WTC11 (cell line): ENCODE measurements around the gene GREB1. TPM values are rescaled to one million over a fixed set of nuclear protein-coding genes. Genes with fewer than 3 reads are reported as not detected.

Source experiments
- ATAC-seq: fragments of 200-7000 bp; cut with Tn5 transposase; 2 replicates; pipeline ENCODE4 v1.10.0; 2021; ENCODE audit warnings: mild to moderate bottlenecking, moderate library complexity
- CTCF ChIA-PET: fragments of 300-600 bp; sonication (Branson Sonifier 250); formaldehyde crosslinking; loops from one replicate; lab custom pipeline; 2021; ENCODE audit warnings: antibody characterized with exemption; lab: Charles Lee
- POLR2A ChIA-PET: fragments of 350-600 bp; sonication (Branson Sonifier 250); formaldehyde crosslinking; loops from one replicate; lab custom pipeline; 2021; ENCODE audit warnings: antibody characterized with exemption; lab: Charles Lee
- DNase-seq: peaks from one replicate; pipeline ENCODE4 v3.0.0; 2021; ENCODE audit warnings: low spot score
- H3K27ac Mint-ChIP-seq: 2 replicates; pipeline ENCODE4 v1.8.0; 2021; ENCODE audit warnings: mixed read lengths
- H3K27me3 Mint-ChIP-seq: 2 replicates; pipeline ENCODE4 v1.8.0; 2021; ENCODE audit warnings: low read depth, mild to moderate bottlenecking, moderate library complexity, mixed read lengths
- H3K36me3 Mint-ChIP-seq: 2 replicates; pipeline ENCODE4 v1.8.0; 2021; ENCODE audit warnings: mixed read lengths
- H3K4me1 Mint-ChIP-seq: 2 replicates; pipeline ENCODE4 v1.8.0; 2022; ENCODE audit warnings: mixed read lengths
- H3K4me3 Mint-ChIP-seq: 2 replicates; pipeline ENCODE4 v1.8.0; 2021; ENCODE audit warnings: mild to moderate bottlenecking, moderate library complexity, mixed read lengths
- H3K9me3 Mint-ChIP-seq: 2 replicates; pipeline ENCODE4 v1.8.0; 2021; ENCODE audit warnings: mixed read lengths
- AR ChIP-seq: fragments of 250-450 bp; sonication (Bioruptor Pico); IDR thresholded peaks from 2 replicates; pipeline ENCODE4 v1.9.0; 2021; ENCODE audit warnings: mild to moderate bottlenecking
- ATF1 ChIP-seq: sonication (generic); formaldehyde crosslinking; IDR thresholded peaks from 2 replicates; pipeline ENCODE4 v1.8.1; 2023; ENCODE audit warnings: mild to moderate bottlenecking, moderate library complexity, missing genetic modification reagents
- CBFB ChIP-seq: sonication (generic); formaldehyde crosslinking; IDR thresholded peaks from 2 replicates; pipeline ENCODE4 v1.8.1; 2022; ENCODE audit warnings: mild to moderate bottlenecking, low read depth, missing genetic modification reagents
- ELF4 ChIP-seq: sonication (generic); formaldehyde crosslinking; IDR thresholded peaks from 2 replicates; pipeline ENCODE4 v1.8.1; 2022; ENCODE audit warnings: low read depth, mild to moderate bottlenecking, moderate library complexity, missing genetic modification reagents
- GRHL2 ChIP-seq: fragments of 250-450 bp; sonication (Bioruptor Pico); IDR thresholded peaks from 2 replicates; pipeline ENCODE4 v1.8.0; 2022; ENCODE audit warnings: mild to moderate bottlenecking, moderate library complexity; ENCODE audit not compliant: insufficient replicate concordance, severe bottlenecking
- MYBL2 ChIP-seq: sonication (generic); formaldehyde crosslinking; IDR thresholded peaks from 2 replicates; pipeline ENCODE4 v1.8.1; 2023; ENCODE audit warnings: mild to moderate bottlenecking, moderate library complexity, missing genetic modification reagents
- OVOL2 ChIP-seq: fragments of 250-450 bp; sonication (Bioruptor Pico); IDR thresholded peaks from 2 replicates; pipeline ENCODE4 v1.9.0; 2021; ENCODE audit warnings: mild to moderate bottlenecking, borderline replicate concordance
- RORB ChIP-seq: fragments of 250-450 bp; sonication (Bioruptor Pico); IDR thresholded peaks from 2 replicates; pipeline ENCODE4 v1.9.0; 2021; ENCODE audit warnings: mild to moderate bottlenecking
- ZBTB21 ChIP-seq: sonication (generic); formaldehyde crosslinking; IDR thresholded peaks from 2 replicates; pipeline ENCODE4 v1.8.1; 2023; ENCODE audit warnings: mild to moderate bottlenecking, missing genetic modification reagents, borderline replicate concordance
- ZMAT4 ChIP-seq: fragments of 250-450 bp; sonication (Bioruptor Pico); IDR thresholded peaks from 2 replicates; pipeline ENCODE4 v1.9.0; 2021; ENCODE audit warnings: mild to moderate bottlenecking
- ZNF671 ChIP-seq: fragments of 250-450 bp; sonication (Bioruptor Pico); IDR thresholded peaks from 2 replicates; pipeline ENCODE4 v1.8.0; 2021; ENCODE audit warnings: mild to moderate bottlenecking
- total RNA-seq: library from RNA; stranded (reverse); gene quantifications from 3 replicates; pipeline ENCODE4 v1.2.3, GENCODE V29; 2021
- TF ChIP-seq, protein P1 (sequence below): sonication (generic); formaldehyde crosslinking; IDR thresholded peaks from 2 replicates; pipeline ENCODE4 v1.8.0; 2022; ENCODE audit warnings: mild to moderate bottlenecking, missing genetic modification reagents
- TF ChIP-seq, protein P2 (sequence below): sonication (generic); formaldehyde crosslinking; IDR thresholded peaks from 2 replicates; pipeline ENCODE4 v1.8.1; 2023; ENCODE audit warnings: mild to moderate bottlenecking, missing genetic modification reagents, moderate library complexity
- TF ChIP-seq, protein P3 (sequence below): sonication (generic); formaldehyde crosslinking; IDR thresholded peaks from 2 replicates; pipeline ENCODE4 v1.8.1; 2023; ENCODE audit warnings: mild to moderate bottlenecking, moderate library complexity, missing genetic modification reagents
- TF ChIP-seq, protein P4 (sequence below): sonication (generic); formaldehyde crosslinking; IDR thresholded peaks from 2 replicates; pipeline ENCODE4 v1.8.1; 2023; ENCODE audit warnings: mild to moderate bottlenecking, missing genetic modification reagents
- TF ChIP-seq, protein P5 (sequence below): fragments of 250-450 bp; sonication (Bioruptor Pico); conservative IDR thresholded peaks from 2 replicates; pipeline ENCODE4 v1.9.0; 2021; ENCODE audit warnings: mild to moderate bottlenecking
- TF ChIP-seq, protein P6 (sequence below): sonication (generic); formaldehyde crosslinking; IDR thresholded peaks from 2 replicates; pipeline ENCODE4 v1.8.0; 2022; ENCODE audit warnings: mild to moderate bottlenecking, missing genetic modification reagents
- TF ChIP-seq, protein P7 (sequence below): fragments of 250-450 bp; sonication (Bioruptor Pico); IDR thresholded peaks from 2 replicates; pipeline ENCODE4 v1.9.0; 2021; ENCODE audit warnings: moderate library complexity, mild to moderate bottlenecking, inconsistent platforms, borderline replicate concordance

Gene GREB1
- total RNA-seq, 1 experiment from 2014 or later: 35.7 TPM

- CTCF ChIA-PET: interaction anchor here (1.3 kb wide), 1 partner anchor 14 kb away, joined by 4 read pairs; no protein-coding TSS in a partner anchor
- H3K4me1 Mint-ChIP-seq: no peaks in the 10 kb centered on the region
- TF ChIP-seq, protein P1, sequence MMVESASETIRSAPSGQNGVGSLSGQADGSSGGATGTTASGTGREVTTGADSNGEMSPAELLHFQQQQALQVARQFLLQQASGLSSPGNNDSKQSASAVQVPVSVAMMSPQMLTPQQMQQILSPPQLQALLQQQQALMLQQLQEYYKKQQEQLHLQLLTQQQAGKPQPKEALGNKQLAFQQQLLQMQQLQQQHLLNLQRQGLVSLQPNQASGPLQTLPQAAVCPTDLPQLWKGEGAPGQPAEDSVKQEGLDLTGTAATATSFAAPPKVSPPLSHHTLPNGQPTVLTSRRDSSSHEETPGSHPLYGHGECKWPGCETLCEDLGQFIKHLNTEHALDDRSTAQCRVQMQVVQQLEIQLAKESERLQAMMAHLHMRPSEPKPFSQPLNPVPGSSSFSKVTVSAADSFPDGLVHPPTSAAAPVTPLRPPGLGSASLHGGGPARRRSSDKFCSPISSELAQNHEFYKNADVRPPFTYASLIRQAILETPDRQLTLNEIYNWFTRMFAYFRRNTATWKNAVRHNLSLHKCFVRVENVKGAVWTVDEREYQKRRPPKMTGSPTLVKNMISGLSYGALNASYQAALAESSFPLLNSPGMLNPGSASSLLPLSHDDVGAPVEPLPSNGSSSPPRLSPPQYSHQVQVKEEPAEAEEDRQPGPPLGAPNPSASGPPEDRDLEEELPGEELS (CRISPR knock-in tag): no peak
- TF ChIP-seq, protein P2, sequence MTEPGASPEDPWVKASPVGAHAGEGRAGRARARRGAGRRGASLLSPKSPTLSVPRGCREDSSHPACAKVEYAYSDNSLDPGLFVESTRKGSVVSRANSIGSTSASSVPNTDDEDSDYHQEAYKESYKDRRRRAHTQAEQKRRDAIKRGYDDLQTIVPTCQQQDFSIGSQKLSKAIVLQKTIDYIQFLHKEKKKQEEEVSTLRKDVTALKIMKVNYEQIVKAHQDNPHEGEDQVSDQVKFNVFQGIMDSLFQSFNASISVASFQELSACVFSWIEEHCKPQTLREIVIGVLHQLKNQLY (CRISPR knock-in tag): no peak
- TF ChIP-seq, protein P3, sequence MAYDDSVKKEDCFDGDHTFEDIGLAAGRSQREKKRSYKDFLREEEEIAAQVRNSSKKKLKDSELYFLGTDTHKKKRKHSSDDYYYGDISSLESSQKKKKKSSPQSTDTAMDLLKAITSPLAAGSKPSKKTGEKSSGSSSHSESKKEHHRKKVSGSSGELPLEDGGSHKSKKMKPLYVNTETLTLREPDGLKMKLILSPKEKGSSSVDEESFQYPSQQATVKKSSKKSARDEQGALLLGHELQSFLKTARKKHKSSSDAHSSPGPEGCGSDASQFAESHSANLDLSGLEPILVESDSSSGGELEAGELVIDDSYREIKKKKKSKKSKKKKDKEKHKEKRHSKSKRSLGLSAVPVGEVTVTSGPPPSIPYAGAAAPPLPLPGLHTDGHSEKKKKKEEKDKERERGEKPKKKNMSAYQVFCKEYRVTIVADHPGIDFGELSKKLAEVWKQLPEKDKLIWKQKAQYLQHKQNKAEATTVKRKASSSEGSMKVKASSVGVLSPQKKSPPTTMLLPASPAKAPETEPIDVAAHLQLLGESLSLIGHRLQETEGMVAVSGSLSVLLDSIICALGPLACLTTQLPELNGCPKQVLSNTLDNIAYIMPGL: no peak
- no peak for TF ChIP-seq ZBTB21 (CRISPR knock-in tag)
- no peak for TF ChIP-seq AR
- TF ChIP-seq ELF4 (CRISPR knock-in tag): no peak
- no peak for TF ChIP-seq CBFB (CRISPR knock-in tag)
- no peak for TF ChIP-seq GRHL2
- no peak for TF ChIP-seq OVOL2 (CRISPR knock-in tag)
- TF ChIP-seq ZNF671 (CRISPR knock-in tag): no peak
- no peak for TF ChIP-seq ZMAT4
- TF ChIP-seq, all 79 proteins: peak for 0
- Mint-ChIP-seq H3K4me3 (no peak overlapping the region), H3K27me3 (no peaks in the 10 kb centered on the region; the same call in 1 of the 2 replicates), H3K36me3 (no peaks in the 10 kb centered on the region), H3K27ac (no peak overlapping the region), H3K9me3 (no peaks in the 10 kb centered on the region)
- DNase-seq: no peak
- ATAC-seq: no peak
- POLR2A ChIA-PET: no interaction called here
These were observed 122.4 kb downstream of the GREB1 start for GRCh38 chr2:11656252-11656651.

- CTCF ChIA-PET: interaction anchor here (1.3 kb wide), 1 partner anchor 14 kb away, joined by 4 read pairs; no protein-coding TSS in a partner anchor
- TF ChIP-seq, protein P4, sequence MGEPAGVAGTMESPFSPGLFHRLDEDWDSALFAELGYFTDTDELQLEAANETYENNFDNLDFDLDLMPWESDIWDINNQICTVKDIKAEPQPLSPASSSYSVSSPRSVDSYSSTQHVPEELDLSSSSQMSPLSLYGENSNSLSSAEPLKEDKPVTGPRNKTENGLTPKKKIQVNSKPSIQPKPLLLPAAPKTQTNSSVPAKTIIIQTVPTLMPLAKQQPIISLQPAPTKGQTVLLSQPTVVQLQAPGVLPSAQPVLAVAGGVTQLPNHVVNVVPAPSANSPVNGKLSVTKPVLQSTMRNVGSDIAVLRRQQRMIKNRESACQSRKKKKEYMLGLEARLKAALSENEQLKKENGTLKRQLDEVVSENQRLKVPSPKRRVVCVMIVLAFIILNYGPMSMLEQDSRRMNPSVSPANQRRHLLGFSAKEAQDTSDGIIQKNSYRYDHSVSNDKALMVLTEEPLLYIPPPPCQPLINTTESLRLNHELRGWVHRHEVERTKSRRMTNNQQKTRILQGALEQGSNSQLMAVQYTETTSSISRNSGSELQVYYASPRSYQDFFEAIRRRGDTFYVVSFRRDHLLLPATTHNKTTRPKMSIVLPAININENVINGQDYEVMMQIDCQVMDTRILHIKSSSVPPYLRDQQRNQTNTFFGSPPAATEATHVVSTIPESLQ (CRISPR knock-in tag): no peak
- TF ChIP-seq, protein P3: no peak
- TF ChIP-seq ATF1 (no peak), MYBL2 (CRISPR knock-in tag) (no peak), RORB (no peak), ZMAT4 (no peak), ZBTB21 (CRISPR knock-in tag) (no peak)
- TF ChIP-seq, protein P5, sequence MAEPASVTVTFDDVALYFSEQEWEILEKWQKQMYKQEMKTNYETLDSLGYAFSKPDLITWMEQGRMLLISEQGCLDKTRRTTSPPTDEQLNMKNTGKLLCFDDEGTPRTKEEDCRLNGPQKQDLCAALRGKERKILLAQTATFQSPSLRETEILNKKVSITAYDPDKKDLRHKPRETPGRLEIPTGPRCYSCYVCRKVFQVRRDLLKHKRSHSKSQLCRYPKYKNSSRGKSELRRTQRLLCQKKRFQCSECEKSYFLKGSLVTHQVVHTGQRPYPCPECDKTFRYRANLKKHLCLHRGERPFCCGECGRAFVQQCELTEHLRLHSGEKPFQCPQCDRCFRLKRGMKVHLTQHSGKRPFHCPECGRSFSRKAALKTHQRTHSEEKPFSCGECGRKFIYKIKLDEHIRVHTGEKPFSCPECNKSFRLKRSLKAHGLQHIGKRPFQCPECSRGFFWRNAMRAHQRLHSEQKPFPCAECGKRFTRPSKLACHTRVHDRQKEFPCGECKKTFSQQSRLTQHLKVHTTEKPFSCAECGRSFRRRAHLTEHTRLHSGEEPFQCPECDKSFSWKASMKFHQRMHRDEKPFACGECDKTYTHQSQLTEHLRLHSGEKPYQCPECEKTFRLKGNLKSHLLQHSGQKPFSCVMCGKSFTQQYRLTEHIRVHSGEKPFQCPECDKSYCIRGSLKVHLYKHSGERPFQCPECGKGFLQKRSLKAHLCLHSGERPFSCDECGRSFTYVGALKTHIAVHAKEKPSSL (CRISPR knock-in tag): no peak
- TF ChIP-seq, protein P6, sequence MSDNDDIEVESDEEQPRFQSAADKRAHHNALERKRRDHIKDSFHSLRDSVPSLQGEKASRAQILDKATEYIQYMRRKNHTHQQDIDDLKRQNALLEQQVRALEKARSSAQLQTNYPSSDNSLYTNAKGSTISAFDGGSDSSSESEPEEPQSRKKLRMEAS (CRISPR knock-in tag): no peak
- TF ChIP-seq, protein P7, sequence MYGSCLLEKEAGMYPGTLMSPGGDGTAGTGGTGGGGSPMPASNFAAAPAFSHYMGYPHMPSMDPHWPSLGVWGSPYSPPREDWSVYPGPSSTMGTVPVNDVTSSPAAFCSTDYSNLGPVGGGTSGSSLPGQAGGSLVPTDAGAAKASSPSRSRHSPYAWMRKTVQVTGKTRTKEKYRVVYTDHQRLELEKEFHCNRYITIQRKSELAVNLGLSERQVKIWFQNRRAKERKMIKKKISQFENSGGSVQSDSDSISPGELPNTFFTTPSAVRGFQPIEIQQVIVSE: no peak
These were observed 122.8 kb downstream of the GREB1 start for GRCh38 chr2:11656671-11657101.

More at GRCh38 chr2:11656671-11657101, 122.8 kb downstream of the GREB1 start:
- Mint-ChIP-seq H3K4me3 (no peak overlapping the region), H3K27ac (no peak overlapping the region), H3K27me3 (no peaks in the 10 kb centered on the region; the same call in 1 of the 2 replicates), H3K4me1 (no peaks in the 10 kb centered on the region), H3K9me3 (no peaks in the 10 kb centered on the region), H3K36me3 (no peaks in the 10 kb centered on the region)
- POLR2A ChIA-PET: no interaction called here
- DNase-seq: no peak
- ATAC-seq: no peak; the same call in 1 of the 2 replicates
